Cardiac muscle cell (in vitro differentiated cells and primary cell): ENCODE measurements around the gene TFPI2. TPM values are rescaled to one million over a fixed set of nuclear protein-coding genes. Genes with fewer than 3 reads are reported as not detected.

Experiments
- DNase-seq, 2 donors: peaks; one replicate each; pipeline versions ENCODE4 v3.0.0 to v3.0.0-alpha.2; 2010 to 2017; ENCODE audit warnings: low read depth in 1 of 2, low spot score in 1 of 2
- H3K27ac ChIP-seq: fragments of 200-600 bp; sonication (generic); 2 replicates; pipeline ENCODE4 v1.5.1; 2016
- H3K27me3 ChIP-seq: fragments of 200-600 bp; sonication (generic); 2 replicates; pipeline ENCODE4 v1.6.0; 2016; ENCODE audit warnings: control low read depth
- H3K36me3 ChIP-seq: fragments of 200-600 bp; sonication (generic); 2 replicates; pipeline ENCODE4 v1.5.1; 2016; ENCODE audit warnings: control low read depth
- H3K4me1 ChIP-seq: fragments of 200-600 bp; sonication (generic); 2 replicates; pipeline ENCODE4 v1.8.1; 2017; ENCODE audit warnings: low read depth, mild to moderate bottlenecking, mixed run types
- H3K4me3 ChIP-seq: fragments of 200-600 bp; sonication (generic); 2 replicates; pipeline ENCODE4 v1.5.1; 2016; ENCODE audit warnings: mild to moderate bottlenecking
- H3K9me3 ChIP-seq: fragments of 200-600 bp; sonication (generic); 2 replicates; pipeline ENCODE4 v1.5.1; 2017; ENCODE audit warnings: low read depth, mild to moderate bottlenecking, control low read depth
- CTCF ChIP-seq: IDR thresholded peaks from 2 replicates; pipeline ENCODE4 v1.5.1; 2012; ENCODE audit warnings: low read depth, mild to moderate bottlenecking, low read length
- polyA plus RNA-seq: library from polyadenylated mRNA; unstranded; fragments of >200 nt; fragmentation: Nextera tagmentation; extraction: Ambion mirVana; gene quantifications from 2 replicates; pipeline ENCODE4 v1.2.1, GENCODE V29; 2016
- total RNA-seq: library from RNA; depleted of rRNA; stranded (reverse); fragments of >200 nt; gene quantifications from 2 replicates; pipeline ENCODE4 v1.2.3, GENCODE V29; 2016

The TFPI2 gene
- total RNA-seq (20.8 and 24.5 TPM in 2 replicates), polyA plus RNA-seq (12.6 and 20.1 TPM in 2 replicates)

- Histone ChIP-seq H3K36me3 (no peaks in the 10 kb centered on the region), H3K4me1 (no peaks in the 10 kb centered on the region), H3K27ac (no peak within 1 kb of the TSS), H3K9me3 (peaks cover 5% of the 10 kb centered on the region), H3K4me3 (peak within 1 kb of the TSS; percentile 81), H3K27me3 (peaks cover 57% of the 10 kb centered on the region)
- TF ChIP-seq CTCF, result peak; percentile 24
- DNase-seq, result peak; percentile 58 to 87
Observed at GRCh38 chr7:93890464-93891068, at the start of gene TFPI2. Gene TFPI2, minus strand, starts transcription at chr7:93890753. Its CDS starts 75 bp downstream, at chr7:93890678.

- no peak for TF ChIP-seq CTCF
- no peaks in the 10 kb centered on the region for H3K9me3 ChIP-seq
- H3K4me1 ChIP-seq, result no peaks in the 10 kb centered on the region
- DNase-seq, result no peak
- no peaks in the 10 kb centered on the region for H3K36me3 ChIP-seq
- no peak overlapping the region for H3K27ac ChIP-seq
- no peaks in the 10 kb centered on the region for H3K27me3 ChIP-seq
- no peak overlapping the region for H3K4me3 ChIP-seq
Observed at GRCh38 chr7:93938293-93938692, 47.7 kb upstream of the TFPI2 start.

- DNase-seq, result no peak
- H3K27me3 ChIP-seq, result no peaks in the 10 kb centered on the region
- no peak overlapping the region for H3K4me3 ChIP-seq
- H3K4me1 ChIP-seq, result no peaks in the 10 kb centered on the region
- no peak for TF ChIP-seq CTCF
- H3K27ac ChIP-seq, result no peak overlapping the region
- no peaks in the 10 kb centered on the region for H3K36me3 ChIP-seq
- H3K9me3 ChIP-seq, result no peaks in the 10 kb centered on the region
Observed at GRCh38 chr7:93937818-93938217, 47.3 kb upstream of the TFPI2 start.

GRCh38 chr7:93935102-93935501 lies 44.5 kb upstream of the TFPI2 start:
- no peak for DNase-seq
- Histone ChIP-seq H3K4me1 (no peaks in the 10 kb centered on the region), H3K36me3 (no peaks in the 10 kb centered on the region), H3K4me3 (no peak overlapping the region), H3K9me3 (no peaks in the 10 kb centered on the region), H3K27me3 (no peaks in the 10 kb centered on the region), H3K27ac (no peak overlapping the region)
- no peak for TF ChIP-seq CTCF

- Histone ChIP-seq H3K4me3 (no peak overlapping the region), H3K4me1 (peaks cover 1% of the 10 kb centered on the region), H3K27ac (no peak overlapping the region), H3K36me3 (no peaks in the 10 kb centered on the region), H3K9me3 (no peaks in the 10 kb centered on the region), H3K27me3 (no peaks in the 10 kb centered on the region)
- no peak for DNase-seq
- no peak for TF ChIP-seq CTCF
Observed at GRCh38 chr7:93933156-93933555, 42.6 kb upstream of the TFPI2 start.
